ENCODE measurements around the gene TET2.
A peak's percentile ranks its signal among the peaks of the same experiment; 100 is the strongest.

TET2 gene

GRCh38 chr4:105155426-105155825 lies 8.8 kb downstream of the TET2 start:
- no peak for DNase-seq (ENCODE audit: low read depth)
- no peak for TF ChIP-seq CTCF (conservative IDR thresholded peaks at IDR 0.05; ENCODE audit: control insufficient read depth, insufficient read depth, low read depth, low read length)

GRCh38 chr4:105158837-105159236 lies 12.2 kb downstream of the TET2 start:
- H3K4me3 ChIP-seq (ENCODE audit: control insufficient read depth, low read depth, low read length), result no peak overlapping the region
- DNase-seq (ENCODE audit: low read depth), result peak; percentile 57
- no peak for TF ChIP-seq CTCF (conservative IDR thresholded peaks at IDR 0.05; ENCODE audit: control insufficient read depth, insufficient read depth, low read depth, low read length)

More at GRCh38 chr4:105155426-105155825, 8.8 kb downstream of the TET2 start:
- H3K4me3 ChIP-seq (ENCODE audit: control insufficient read depth, low read depth, low read length), result no peak overlapping the region

GRCh38 chr4:105162123-105162796 lies 15.6 kb downstream of the TET2 start:
- DNase-seq (ENCODE audit: low read depth), result no peak

GRCh38 chr4:105164548-105164947 lies 17.9 kb downstream of the TET2 start:
- no peak for DNase-seq (ENCODE audit: low read depth)
- H3K4me3 ChIP-seq (ENCODE audit: control insufficient read depth, low read depth, low read length), result no peak overlapping the region
- no peak for TF ChIP-seq CTCF (conservative IDR thresholded peaks at IDR 0.05; ENCODE audit: control insufficient read depth, insufficient read depth, low read depth, low read length)

More at GRCh38 chr4:105162123-105162796, 15.6 kb downstream of the TET2 start:
- no peak overlapping the region for H3K4me3 ChIP-seq (ENCODE audit: control insufficient read depth, low read depth, low read length)
- no peak for TF ChIP-seq CTCF (conservative IDR thresholded peaks at IDR 0.05; ENCODE audit: control insufficient read depth, insufficient read depth, low read depth, low read length)

- TF ChIP-seq CTCF (conservative IDR thresholded peaks at IDR 0.05; ENCODE audit: control insufficient read depth, insufficient read depth, low read depth, low read length), result no peak
- H3K4me3 ChIP-seq (ENCODE audit: control insufficient read depth, low read depth, low read length), result no peak overlapping the region
- DNase-seq (ENCODE audit: low read depth), result no peak
These were observed 19.4 kb downstream of the TET2 start for GRCh38 chr4:105166066-105166465.

- no peak for DNase-seq (ENCODE audit: low read depth)
- no peak for TF ChIP-seq CTCF (conservative IDR thresholded peaks at IDR 0.05; ENCODE audit: control insufficient read depth, insufficient read depth, low read depth, low read length)
- H3K4me3 ChIP-seq (ENCODE audit: control insufficient read depth, low read depth, low read length), result no peak overlapping the region
These were observed 24.0 kb downstream of the TET2 start for GRCh38 chr4:105170711-105171110.

Data from fibroblast of mammary gland (primary cell).